ENCODE results near the gene BEND5.

BEND5 gene, protein sequence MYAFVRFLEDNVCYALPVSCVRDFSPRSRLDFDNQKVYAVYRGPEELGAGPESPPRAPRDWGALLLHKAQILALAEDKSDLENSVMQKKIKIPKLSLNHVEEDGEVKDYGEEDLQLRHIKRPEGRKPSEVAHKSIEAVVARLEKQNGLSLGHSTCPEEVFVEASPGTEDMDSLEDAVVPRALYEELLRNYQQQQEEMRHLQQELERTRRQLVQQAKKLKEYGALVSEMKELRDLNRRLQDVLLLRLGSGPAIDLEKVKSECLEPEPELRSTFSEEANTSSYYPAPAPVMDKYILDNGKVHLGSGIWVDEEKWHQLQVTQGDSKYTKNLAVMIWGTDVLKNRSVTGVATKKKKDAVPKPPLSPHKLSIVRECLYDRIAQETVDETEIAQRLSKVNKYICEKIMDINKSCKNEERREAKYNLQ

GRCh38 chr1:48776393-48777218 is at the start of gene BEND5:
Gene BEND5 (minus strand): TSS chr1:48776891. CDS start chr1:48776831, 60 bp downstream.
- peak; percentile 5 to 22 for DNase-seq (ENCODE audit: low read depth in 1 of 2, low spot score in 1 of 2)

DNA sequence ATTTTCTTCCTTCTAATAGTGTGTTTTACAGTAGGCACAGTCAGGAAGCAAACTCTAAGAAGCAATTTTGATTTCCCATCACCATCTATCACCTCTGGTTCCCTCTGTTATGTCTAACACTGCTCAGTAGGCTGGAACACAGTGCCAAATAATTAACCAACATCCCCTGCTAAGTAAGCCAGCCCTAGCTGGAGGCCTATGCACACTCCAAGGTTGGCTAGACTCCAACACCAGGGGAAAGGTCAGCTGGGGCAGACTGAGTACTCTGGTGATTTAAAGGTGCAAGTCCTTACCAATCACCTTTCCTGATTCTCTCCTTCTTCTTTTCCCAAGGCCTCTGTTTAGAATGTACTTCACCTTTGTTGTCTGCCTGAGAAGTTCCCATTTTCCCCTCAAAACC is 46.5 kb upstream of the BEND5 start:
- DNase-seq (ENCODE audit: low read depth in 1 of 2, low spot score in 1 of 2) = no peak

DNA sequence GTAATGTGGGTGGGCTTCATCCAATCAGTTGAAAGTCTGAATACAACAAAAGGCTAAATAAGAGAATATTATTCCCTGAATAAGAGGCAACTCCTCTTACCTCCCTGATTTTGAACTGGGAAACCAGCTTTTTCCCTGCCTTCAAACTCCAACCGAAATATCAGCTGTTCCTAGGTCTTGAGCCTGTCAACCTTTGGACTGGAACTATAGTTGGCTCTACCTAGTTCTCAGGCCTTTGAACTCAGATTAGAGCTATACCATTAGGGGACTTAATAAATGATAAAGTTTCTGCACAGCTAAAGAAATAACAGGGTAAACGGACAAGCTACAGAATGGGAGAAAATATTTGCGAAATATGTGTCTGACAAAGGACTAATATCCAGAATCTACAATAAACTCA is 43.8 kb upstream of the BEND5 start:
- no peak for DNase-seq (ENCODE audit: low read depth in 1 of 2, low spot score in 1 of 2)

DNA sequence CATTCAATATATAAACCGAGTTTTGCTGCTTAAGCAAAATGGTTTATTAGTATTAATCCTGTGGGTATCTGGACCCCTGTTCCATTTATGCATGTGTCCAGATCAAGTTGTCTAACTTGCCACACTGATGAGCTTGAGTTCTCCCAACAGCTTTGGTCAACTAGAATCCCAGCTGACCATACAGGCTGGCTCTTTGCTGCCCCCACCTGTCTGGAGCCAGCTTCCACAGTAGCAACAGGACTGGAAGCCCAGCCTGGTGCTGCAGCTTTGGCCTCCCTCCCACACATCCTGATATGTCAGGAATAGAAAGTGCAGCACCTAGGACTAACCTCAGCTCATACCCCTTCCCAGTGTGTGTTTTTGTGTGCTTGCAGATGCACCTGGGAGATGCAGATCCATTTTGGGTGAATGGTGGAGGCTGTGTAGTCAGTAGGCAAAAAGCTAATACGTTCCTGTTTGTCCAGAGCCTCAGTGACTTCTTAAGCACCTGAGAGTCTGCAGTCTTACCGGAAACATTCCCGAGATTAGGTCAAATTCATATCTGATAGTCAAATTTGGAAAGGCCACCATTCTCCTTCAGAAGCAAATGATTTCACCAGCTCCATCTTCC is 40.9 kb upstream of the BEND5 start:
- DNase-seq (ENCODE audit: low read depth in 1 of 2, low spot score in 1 of 2) = no peak

DNA sequence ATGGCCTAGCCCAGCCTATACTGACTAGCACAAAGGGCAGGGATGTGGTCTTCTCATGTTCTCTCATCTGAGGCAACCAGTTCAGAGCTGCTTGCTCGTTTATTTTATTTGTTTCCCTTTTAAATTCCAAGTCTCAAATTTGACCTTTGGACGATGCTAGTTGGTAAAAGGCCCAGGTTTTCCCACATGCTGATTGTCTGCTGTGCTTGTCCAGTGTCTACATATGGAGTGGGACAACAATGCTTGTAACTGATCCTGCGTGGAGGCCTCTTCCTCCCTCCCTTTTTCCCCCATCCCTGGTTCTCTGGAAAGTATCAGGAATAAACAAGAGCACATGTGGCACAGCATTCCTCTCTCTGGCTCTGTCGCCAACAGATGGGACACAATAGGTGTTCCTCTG is 34.0 kb upstream of the BEND5 start:
- DNase-seq (ENCODE audit: low read depth in 1 of 2, low spot score in 1 of 2) = no peak

GRCh38 chr1:48808496-48808895 is 31.8 kb upstream of the BEND5 start:
- DNase-seq (ENCODE audit: low read depth in 1 of 2, low spot score in 1 of 2) = no peak

DNA sequence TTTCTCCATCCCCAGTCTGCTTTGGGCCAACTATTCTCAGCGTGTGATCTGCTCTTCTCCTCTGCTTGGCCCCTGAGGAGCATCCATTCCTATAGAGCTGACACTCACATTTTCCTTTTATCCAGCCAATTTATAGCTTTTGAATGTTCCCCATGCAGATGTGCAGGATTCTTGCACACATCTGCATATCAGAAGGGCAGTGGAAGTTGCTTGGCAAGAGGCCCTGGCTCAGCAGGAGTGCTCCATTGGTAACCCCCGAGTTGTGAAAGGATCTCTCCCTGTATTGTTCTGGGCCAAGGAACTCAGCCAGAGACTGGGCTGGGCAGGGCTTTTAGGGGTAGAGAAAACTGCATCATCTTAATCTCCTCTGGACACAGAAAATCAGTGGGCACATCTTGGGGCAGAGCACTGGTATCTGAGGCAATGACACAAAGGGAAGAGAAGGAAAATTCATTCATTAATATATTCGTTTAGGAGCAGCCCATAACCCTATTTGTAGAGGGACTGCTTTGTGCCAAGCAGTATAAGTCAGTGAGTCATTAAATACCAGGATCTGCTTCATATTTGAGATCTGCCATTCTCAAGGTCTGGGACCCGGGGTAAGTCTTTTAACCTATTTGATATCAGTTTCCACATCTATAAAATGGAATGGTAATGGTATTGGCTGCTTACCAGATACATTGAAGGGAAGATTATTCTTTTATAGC is 31.0 kb upstream of the BEND5 start:
- no peak for DNase-seq (ENCODE audit: low read depth in 1 of 2, low spot score in 1 of 2)

DNA sequence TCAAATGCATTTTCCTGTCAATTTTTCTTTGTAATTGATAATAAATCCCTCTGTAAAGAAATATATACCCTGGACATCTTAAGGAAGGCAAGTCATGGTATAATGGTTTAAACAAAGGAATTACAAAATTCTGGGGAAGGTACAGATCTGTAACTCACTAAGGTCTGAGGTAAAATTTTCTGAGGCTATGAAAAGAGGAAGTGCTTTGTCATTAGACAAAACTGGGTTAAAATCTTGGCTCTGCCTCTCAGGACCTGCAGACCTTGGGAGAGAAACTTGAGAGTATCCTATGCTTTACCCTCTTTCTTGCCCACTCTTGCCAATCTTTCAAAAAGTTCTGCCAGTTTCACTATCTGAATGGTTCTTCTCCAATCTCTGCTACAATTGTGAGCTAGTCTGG is 26.8 kb upstream of the BEND5 start:
- DNase-seq (ENCODE audit: low read depth in 1 of 2, low spot score in 1 of 2) = no peak

DNA sequence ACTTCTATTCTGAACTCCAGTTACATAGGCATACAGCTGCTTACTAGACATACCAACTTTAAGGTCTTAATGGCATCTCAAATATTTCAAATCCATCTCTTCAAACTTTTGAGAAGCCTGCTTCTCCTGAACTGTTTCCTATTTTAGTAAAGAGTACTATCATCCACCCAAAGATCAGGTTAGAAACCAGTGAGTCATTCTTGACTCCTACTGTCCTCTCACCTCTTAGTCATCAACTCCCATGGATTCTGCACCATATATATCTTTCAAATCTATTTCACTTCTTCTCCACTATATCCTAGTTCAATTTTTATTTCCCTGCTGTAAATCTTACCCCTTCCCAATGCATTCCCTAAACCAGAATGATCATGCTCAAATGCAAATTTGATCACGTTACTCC is 18.1 kb upstream of the BEND5 start:
- no peak for DNase-seq (ENCODE audit: low read depth in 1 of 2, low spot score in 1 of 2)

DNA sequence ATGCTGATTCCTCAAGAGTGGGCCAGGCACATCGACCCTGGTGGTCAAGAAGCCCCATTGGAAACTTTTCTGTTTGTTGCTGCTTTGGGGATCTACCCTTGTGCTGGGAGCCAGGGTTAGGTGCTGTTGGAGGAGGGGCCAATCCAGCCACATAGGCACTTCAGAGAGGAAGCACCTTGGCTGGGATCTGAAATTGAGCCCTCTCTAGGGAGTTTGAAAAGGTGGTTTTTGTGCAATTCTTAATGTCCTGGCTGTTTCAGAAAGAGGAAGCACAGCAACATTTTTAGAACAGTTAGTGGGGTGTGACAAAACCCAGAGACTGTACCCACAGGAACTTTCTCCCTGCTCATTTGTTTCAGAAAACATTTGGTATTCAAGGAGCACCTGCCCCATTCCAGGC is 17.2 kb upstream of the BEND5 start:
- DNase-seq (ENCODE audit: low read depth in 1 of 2, low spot score in 1 of 2) = no peak

DNA sequence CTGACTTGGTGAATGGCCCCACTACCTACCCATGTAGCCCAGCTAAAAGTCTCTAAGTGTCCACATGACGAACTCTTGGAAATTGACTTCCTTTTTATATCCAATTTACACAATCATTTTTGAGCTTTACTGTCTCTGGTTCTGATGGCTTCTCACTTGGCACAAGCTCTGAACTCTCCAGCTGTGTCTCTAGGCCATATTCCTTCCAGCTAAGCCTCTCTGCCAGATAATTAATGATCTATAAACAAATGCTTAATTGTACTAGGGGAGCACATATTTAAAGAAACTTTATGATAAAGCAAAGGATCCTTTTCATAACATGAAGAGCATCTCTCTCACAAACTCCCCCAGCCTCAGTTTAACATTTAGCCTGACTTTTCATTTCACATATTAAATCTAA is 16.3 kb upstream of the BEND5 start:
- no peak for DNase-seq (ENCODE audit: low read depth in 1 of 2, low spot score in 1 of 2)

DNA sequence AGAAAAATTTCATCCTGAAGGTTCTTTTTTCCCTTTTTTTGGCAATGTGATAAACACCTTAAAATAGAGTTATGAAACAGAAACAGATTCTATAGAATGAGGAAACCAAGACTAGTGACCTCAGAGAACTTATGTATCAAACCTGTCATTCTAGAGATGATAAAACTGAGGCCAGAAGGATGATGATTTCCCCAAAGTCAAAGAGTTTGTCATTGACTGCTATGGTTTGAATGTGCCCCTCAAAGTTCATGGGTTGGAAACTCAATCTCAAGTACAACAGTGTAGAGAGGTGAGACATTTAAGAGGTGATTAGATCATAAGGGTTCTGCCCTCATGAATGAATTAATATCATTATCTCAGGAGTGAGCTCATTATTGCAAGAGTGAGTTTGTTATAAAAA is 13.7 kb upstream of the BEND5 start:
- no peak for DNase-seq (ENCODE audit: low read depth in 1 of 2, low spot score in 1 of 2)

GRCh38 chr1:48789903-48790302 is 13.2 kb upstream of the BEND5 start:
- DNase-seq (ENCODE audit: low read depth in 1 of 2, low spot score in 1 of 2) = no peak

- DNase-seq (ENCODE audit: low read depth in 1 of 2, low spot score in 1 of 2) = no peak
Measured at GRCh38 chr1:48785869-48786268, 9.2 kb upstream of the BEND5 start.

DNA sequence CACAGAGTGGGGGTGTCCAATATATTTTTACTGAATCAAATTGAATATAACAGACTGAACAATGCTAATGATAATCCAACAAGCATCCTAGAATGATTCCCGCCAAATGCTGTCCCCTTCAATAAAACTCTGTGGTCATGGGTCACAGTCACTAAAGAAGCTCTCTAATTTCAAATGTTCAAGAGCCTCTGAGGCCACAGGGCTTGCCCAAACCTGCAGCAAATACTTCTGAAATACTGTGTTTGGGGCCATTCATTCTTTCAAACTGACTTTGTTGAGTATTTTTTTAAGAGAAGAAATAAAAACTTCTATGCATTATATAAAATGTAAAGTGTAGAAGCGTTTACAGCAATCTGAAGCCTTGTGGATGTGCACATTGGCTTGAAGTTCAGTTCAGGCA is 7.6 kb upstream of the BEND5 start:
- DNase-seq (ENCODE audit: low read depth in 1 of 2, low spot score in 1 of 2) = no peak

DNA sequence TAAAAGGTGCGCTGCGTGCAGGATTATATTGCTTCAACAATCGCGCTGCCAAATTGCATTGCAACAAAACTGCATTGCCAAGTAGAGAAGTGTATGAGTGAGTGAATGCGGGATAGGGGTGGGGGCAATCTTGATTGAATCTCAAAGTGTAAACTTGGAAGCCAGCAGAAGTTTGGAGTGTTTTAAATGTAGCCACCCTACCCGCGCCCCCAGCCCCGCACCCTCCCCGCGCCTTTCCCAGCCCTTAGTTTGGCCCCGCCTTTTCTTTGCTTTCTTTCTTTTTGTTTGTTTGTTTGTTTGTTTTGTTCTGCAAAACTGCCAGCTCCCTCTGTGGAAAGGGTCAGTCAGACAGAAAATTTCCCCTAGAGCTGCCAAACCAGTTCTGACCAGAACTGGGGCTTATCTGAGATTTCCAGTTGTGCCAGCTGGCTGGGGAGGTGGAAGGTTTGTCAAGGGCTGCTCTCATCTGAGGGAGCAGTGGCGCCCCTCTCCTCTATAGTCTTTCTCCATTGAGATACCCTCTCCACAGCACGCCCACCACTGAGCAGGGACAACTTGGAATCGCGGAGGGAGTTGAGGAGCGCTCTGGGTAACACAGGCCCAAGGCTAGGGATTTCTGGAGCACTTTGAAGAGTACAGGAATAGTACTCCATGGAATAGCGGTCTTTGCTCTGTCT is 666 bp upstream of the BEND5 start:
- DNase-seq (ENCODE audit: low read depth in 1 of 2, low spot score in 1 of 2) = no peak

DNA sequence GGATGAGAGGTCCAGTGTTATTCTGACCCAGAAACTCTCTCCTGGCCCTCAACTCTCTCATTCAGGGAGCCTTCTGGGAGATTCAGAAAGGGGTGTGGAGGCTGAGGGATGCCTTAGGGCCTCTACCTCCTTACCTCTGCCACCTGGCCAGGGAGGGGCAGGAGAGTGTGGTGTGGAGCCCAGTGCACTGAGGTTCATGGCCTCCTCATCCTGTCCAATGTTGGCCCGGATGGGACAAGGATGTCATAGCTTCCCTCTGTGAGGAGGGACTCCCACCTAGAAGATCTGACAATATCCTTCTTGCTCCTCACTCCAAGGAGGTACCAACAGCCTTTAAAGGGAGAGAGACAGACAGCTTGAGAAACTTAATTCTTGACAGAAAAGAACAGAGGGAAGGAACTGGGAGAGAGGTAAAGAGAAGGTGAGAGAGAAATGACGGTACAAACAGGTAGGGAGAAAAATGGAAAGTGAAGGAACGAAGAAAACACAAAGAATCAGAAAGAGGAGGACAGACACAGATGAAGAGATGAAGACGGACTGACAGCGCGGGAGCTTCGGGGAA is 779 bp downstream of the BEND5 start:
- no peak for DNase-seq (ENCODE audit: low read depth in 1 of 2, low spot score in 1 of 2)

- DNase-seq (ENCODE audit: low read depth in 1 of 2, low spot score in 1 of 2) = no peak
Measured at GRCh38 chr1:48773133-48773532, 3.6 kb downstream of the BEND5 start.

- DNase-seq (ENCODE audit: low read depth in 1 of 2, low spot score in 1 of 2) = no peak
Measured at GRCh38 chr1:48772211-48772610, 4.5 kb downstream of the BEND5 start.

DNA sequence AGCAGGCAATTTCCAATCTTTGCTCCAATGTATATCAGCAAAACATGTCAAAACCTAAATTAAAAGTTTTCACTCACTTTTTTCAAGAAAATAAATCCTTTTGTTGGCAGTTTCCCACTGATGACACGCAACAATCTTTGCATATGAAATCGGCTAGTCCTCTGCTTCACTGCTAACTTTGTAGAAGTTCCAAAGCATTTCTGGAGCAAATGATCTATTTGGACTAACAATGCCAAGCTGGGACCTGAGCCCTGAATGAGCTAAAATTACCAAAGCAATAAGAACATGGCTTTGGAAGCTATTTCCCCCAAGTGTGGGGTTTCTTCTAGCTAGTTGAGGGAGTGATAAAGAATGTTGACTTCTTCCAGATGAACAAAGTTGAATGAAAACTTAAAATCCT is 5.1 kb downstream of the BEND5 start:
- no peak for DNase-seq (ENCODE audit: low read depth in 1 of 2, low spot score in 1 of 2)
